H1 (cell line): ENCODE data around the gene C1QL1. TPM values are rescaled to one million over a fixed set of nuclear protein-coding genes. Genes with fewer than 3 reads are reported as not detected.

Experiments
- CTCF ChIA-PET: fragments of 300-600 bp; sonication (Branson Sonifier 250); formaldehyde crosslinking; loops from one replicate; lab custom pipeline; 2021; ENCODE audit not compliant: partially characterized antibody; lab: Charles Lee
- POLR2A ChIA-PET: fragments of 300-600 bp; sonication (Branson Sonifier 250); formaldehyde crosslinking; loops from one replicate; lab custom pipeline; 2021; ENCODE audit warnings: inconsistent platforms; ENCODE audit not compliant: partially characterized antibody; lab: Charles Lee
- DNase-seq, 2 experiments: peaks; one replicate each; pipeline versions ENCODE4 v3.0.0 to v3.0.0-alpha.2; 2010 to 2022; ENCODE audit warnings: low spot score in 2 of 2, low read depth in 1 of 2, mixed read lengths in 1 of 2
- FAIRE-seq: peaks from 2 replicates; lab custom pipeline; 2011; peaks lifted over from hg19 to GRCh38; lab: Jason Lieb, UNC
- H2AFZ ChIP-seq: 2 replicates; pipeline ENCODE4 v1.8.1; 2012; ENCODE audit warnings: low read length, inconsistent platforms
- H2AK5ac ChIP-seq: 2 replicates; pipeline ENCODE4 v1.6.1; 2013; ENCODE audit warnings: low read depth, low read length
- H2BK120ac ChIP-seq: replicated peaks from 2 replicates; pipeline ENCODE3; 2013; ENCODE audit warnings: low read depth, low read length, inconsistent platforms
- H2BK12ac ChIP-seq: 2 replicates; pipeline ENCODE4 v1.6.1; 2013; ENCODE audit warnings: low read depth, low read length
- H2BK15ac ChIP-seq: 2 replicates; pipeline ENCODE4 v1.6.1; 2013; ENCODE audit warnings: low read length
- H2BK20ac ChIP-seq: 2 replicates; pipeline ENCODE4 v1.6.1; 2013; ENCODE audit warnings: low read length
- H2BK5ac ChIP-seq: 2 replicates; pipeline ENCODE4 v1.6.1; 2013; ENCODE audit warnings: low read depth, low read length
- H3K14ac ChIP-seq: 2 replicates; pipeline ENCODE4 v1.6.1; 2013; ENCODE audit warnings: inconsistent platforms; ENCODE audit not compliant: insufficient read length
- H3K18ac ChIP-seq: 2 replicates; pipeline ENCODE4 v1.6.1; 2013; ENCODE audit warnings: low read length; ENCODE audit errors: extremely low read depth
- H3K23ac ChIP-seq: 2 replicates; pipeline ENCODE4 v1.6.1; 2013; ENCODE audit warnings: inconsistent platforms; ENCODE audit not compliant: insufficient read length
- H3K23me2 ChIP-seq: 2 replicates; pipeline ENCODE4 v1.6.1; 2013; ENCODE audit warnings: low read depth, low read length
- H3K27ac ChIP-seq: 2 replicates; pipeline ENCODE4 v1.6.1; 2011; ENCODE audit warnings: low read depth, low read length, inconsistent platforms
- H3K27me3 ChIP-seq, 4 experiments: replicated peaks in 1 of 4; 1 replicate in 1 of 4; 2 replicates in 3 of 4; pipeline versions ENCODE4 v1.6.1 to v1.8.1; 2011 to 2013; ENCODE audit warnings: low read length in 3 of 4, mild to moderate bottlenecking in 3 of 4, inconsistent platforms in 2 of 4, mixed read lengths in 2 of 4, moderate library complexity in 1 of 4; ENCODE audit not compliant: control insufficient read depth in 3 of 4, insufficient read depth in 3 of 4; ENCODE audit errors: extremely low read depth in 1 of 4
- H3K36me3 ChIP-seq, 4 experiments: 2 replicates each; pipeline versions ENCODE4 v1.6.1 to v1.8.1; 2011 to 2013; ENCODE audit warnings: mild to moderate bottlenecking in 4 of 4, low read length in 3 of 4, moderate library complexity in 2 of 4, control low read depth in 1 of 4, inconsistent platforms in 1 of 4; ENCODE audit not compliant: insufficient read depth in 4 of 4, control insufficient read depth in 2 of 4
- H3K4ac ChIP-seq: replicated peaks from 2 replicates; pipeline ENCODE3; 2013; ENCODE audit warnings: low read length, low read depth, mixed read lengths, inconsistent platforms; ENCODE audit not compliant: insufficient read length
- H3K4me1 ChIP-seq, 4 experiments: replicated peaks in 1 of 4; 1 replicate in 1 of 4; 2 replicates in 3 of 4; pipeline versions ENCODE4 v1.6.1 to v1.8.1; 2011 to 2013; ENCODE audit warnings: low read length in 3 of 4, inconsistent platforms in 2 of 4, mixed read lengths in 1 of 4; ENCODE audit not compliant: insufficient read depth in 4 of 4, control insufficient read depth in 3 of 4
- H3K4me2 ChIP-seq, 2 experiments: 2 replicates each; pipeline versions ENCODE4 v1.6.1 to v1.8.1; 2011 to 2013; ENCODE audit warnings: low read depth in 2 of 2, low read length in 2 of 2, control low read depth in 1 of 2, inconsistent platforms in 1 of 2, mild to moderate bottlenecking in 1 of 2; ENCODE audit not compliant: insufficient read depth in 1 of 2
- H3K4me3 ChIP-seq, 4 experiments: fragments of 200-600, 300-600 bp in 1 of 4; sonication (generic), shearing (Covaris generic), sonication (Bioruptor Twin) in 1 of 4; 2 replicates each; pipeline versions ENCODE4 v1.5.1 to v1.8.1; 2011 to 2016; ENCODE audit warnings: low read length in 4 of 4, low read depth in 3 of 4, control low read depth in 2 of 4, inconsistent platforms in 2 of 4, mild to moderate bottlenecking in 2 of 4, mixed read lengths in 1 of 4, moderate library complexity in 1 of 4; ENCODE audit not compliant: insufficient read depth in 2 of 4; ENCODE audit errors: extremely low read depth in 1 of 4
- H3K56ac ChIP-seq: replicated peaks from 2 replicates; pipeline ENCODE3; 2013; ENCODE audit warnings: low read depth, mild to moderate bottlenecking, mixed read lengths, low read length, inconsistent platforms; ENCODE audit not compliant: insufficient read length
- H3K79me1 ChIP-seq: 2 replicates; pipeline ENCODE4 v1.6.1; 2013; ENCODE audit warnings: low read depth, low read length, control low read depth
- H3K79me2 ChIP-seq, 2 experiments: 2 replicates each; pipeline versions ENCODE4 v1.6.1 to v1.8.1; 2012 to 2013; ENCODE audit warnings: low read length in 2 of 2, mild to moderate bottlenecking in 2 of 2, inconsistent platforms in 1 of 2; ENCODE audit not compliant: insufficient read depth in 2 of 2, control insufficient read depth in 1 of 2
- H3K9ac ChIP-seq, 4 experiments: replicated peaks in 1 of 4; 1 replicate in 1 of 4; 2 replicates in 3 of 4; pipeline versions ENCODE4 v1.6.1 to v1.8.1; 2011 to 2013; ENCODE audit warnings: low read depth in 3 of 4, low read length in 3 of 4, control low read depth in 2 of 4, mild to moderate bottlenecking in 2 of 4, moderate library complexity in 2 of 4, inconsistent platforms in 1 of 4; ENCODE audit errors: extremely low read depth in 1 of 4
- H3K9me3 ChIP-seq, 2 experiments: 2 replicates each; pipeline versions ENCODE4 v1.6.1 to v1.8.1; 2012 to 2013; ENCODE audit warnings: mild to moderate bottlenecking in 2 of 2, moderate library complexity in 2 of 2, control low read depth in 1 of 2, inconsistent platforms in 1 of 2, low read depth in 1 of 2, low read length in 1 of 2, mixed read lengths in 1 of 2; ENCODE audit not compliant: insufficient read depth in 2 of 2
- H4K20me1 ChIP-seq, 2 experiments: replicated peaks in 1 of 2; 2 replicates each; pipeline versions ENCODE3 to v1.8.1; 2011 to 2013; ENCODE audit warnings: inconsistent platforms in 2 of 2, low read length in 2 of 2, mild to moderate bottlenecking in 1 of 2; ENCODE audit not compliant: insufficient read depth in 2 of 2, control insufficient read depth in 1 of 2
- H4K5ac ChIP-seq: 2 replicates; pipeline ENCODE4 v1.6.1; 2013; ENCODE audit warnings: low read length, low read depth, mixed read lengths, inconsistent platforms; ENCODE audit not compliant: insufficient read length
- H4K8ac ChIP-seq: 2 replicates; pipeline ENCODE4 v1.8.0; 2013; ENCODE audit warnings: mild to moderate bottlenecking, moderate library complexity, low read length, inconsistent platforms; ENCODE audit not compliant: insufficient read depth; ENCODE audit errors: extremely low read depth
- H4K91ac ChIP-seq: replicated peaks from 2 replicates; pipeline ENCODE3; 2013; ENCODE audit warnings: low read length, mixed read lengths, inconsistent platforms; ENCODE audit not compliant: insufficient read length
- BCL11A ChIP-seq, 2 experiments: IDR thresholded peaks; one replicate each; pipeline ENCODE4 v1.6.1; 2011; ENCODE audit warnings: low read depth in 2 of 2, low read length in 2 of 2, mild to moderate bottlenecking in 2 of 2
- CEBPB ChIP-seq: IDR thresholded peaks from 2 replicates; pipeline ENCODE4 v1.6.1; 2012; ENCODE audit warnings: low read depth, low read length
- CTCF ChIP-seq, 3 experiments: IDR thresholded peaks; 1 replicate in 2 of 3; 2 replicates in 1 of 3; pipeline versions ENCODE4 v1.5.1 to v1.6.1; 2011; ENCODE audit warnings: low read length in 3 of 3, mild to moderate bottlenecking in 3 of 3, inconsistent platforms in 2 of 3, low read depth in 1 of 3, moderate library complexity in 1 of 3; ENCODE audit not compliant: insufficient read depth in 1 of 3; ENCODE audit errors: control extremely low read depth in 1 of 3
- HDAC6 ChIP-seq: IDR thresholded peaks from one replicate; pipeline ENCODE4 v1.7.1; 2012; ENCODE audit warnings: low read depth, mild to moderate bottlenecking, inconsistent platforms, low read length, moderate library complexity
- SIRT6 ChIP-seq: IDR thresholded peaks from one replicate; pipeline ENCODE4 v1.7.1; 2012; ENCODE audit warnings: low read length, inconsistent platforms
- SIX5 ChIP-seq: IDR thresholded peaks from 2 replicates; pipeline ENCODE4 v1.6.1; 2011; ENCODE audit warnings: mild to moderate bottlenecking, low read depth, low read length
- TBP ChIP-seq: IDR thresholded peaks from 2 replicates; pipeline ENCODE4 v1.6.1; 2011; ENCODE audit warnings: low read depth, low read length, improper control_type of control experiment
- WGBS, 2 experiments: shearing (Covaris generic) in 1 of 2; methylation state at CpG; one replicate each; pipeline versions ENCODE4 v1.1.6 to v1.1.7; 2013 to 2015; ENCODE audit warnings: low lambda C conversion rate in 2 of 2, mixed read lengths in 2 of 2, inconsistent platforms in 1 of 2, low coverage in 1 of 2, missing lambda C conversion rate in 1 of 2; ENCODE audit not compliant: insufficient replicate concordance in 2 of 2, insufficient coverage in 1 of 2, insufficient read length in 1 of 2; ENCODE audit errors: extremely low coverage in 1 of 2, missing lambda C conversion rate in 1 of 2; 5-methylcytosine and 5-hydroxymethylcytosine counted together
- polyA plus RNA-seq, 7 experiments: library from polyadenylated mRNA; depleted of rRNA in 3 of 7; stranded (reverse) in 5 of 7; unstranded in 2 of 7; fragments of >200 nt in 5 of 7; fragments of 200-250 nt in 2 of 7; gene quantifications; 1 replicate in 5 of 7; 2 replicates in 1 of 7; 4 replicates in 1 of 7; pipeline versions ENCODE4 v1.2.1 to v1.2.3, GENCODE V29; 2011 to 2013; ENCODE audit warnings: missing spikeins in 2 of 7, mixed read lengths in 2 of 7
- total RNA-seq: library from RNA; stranded (reverse); fragmentation: NEBNext Ultra II Directional; extraction: Animal tissue kit (Norgen Biotek cat#: 25700); gene quantifications from 2 replicates; pipeline ENCODE4 v1.2.1, GENCODE V29; 2021

Gene C1QL1
- total and polyA plus RNA-seq, 2 of the 8 experiments (the other 6 are each of a cell fraction or from before 2014, with no cell fraction given): 7.6 to 10.5 TPM

DNA sequence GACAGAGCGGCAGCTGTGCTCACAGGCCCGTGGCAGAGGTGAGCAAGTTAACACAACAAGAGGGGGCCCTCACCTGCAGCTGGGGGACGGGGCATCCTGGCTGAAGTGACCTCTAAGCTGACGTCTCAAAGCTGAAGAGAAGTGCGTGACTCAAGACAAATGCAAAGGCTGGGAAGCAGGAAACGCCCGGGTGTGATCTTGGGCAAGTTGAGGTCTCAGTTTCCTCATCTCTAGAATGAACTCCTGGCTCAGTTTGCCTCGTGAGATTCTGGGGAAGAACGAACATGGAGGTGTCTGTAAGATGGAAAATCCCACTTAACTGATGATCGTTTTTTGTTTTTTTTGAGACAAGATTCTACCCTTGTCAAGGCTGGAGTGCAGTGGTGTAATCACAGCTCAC, 40.1 kb upstream of the C1QL1 start:
- H3K9ac ChIP-seq: no peak overlapping the region
- H3K79me1 ChIP-seq: no peaks in the 10 kb centered on the region
- no peak overlapping the region for H3K14ac ChIP-seq
- H4K8ac ChIP-seq: no peak overlapping the region
- WGBS, 2 experiments: 75% methylated on average over 10 of the region's 10 CpGs; no CpG with 5 or more reads in 1 of the 2 experiments
- no peak overlapping the region for H3K23ac ChIP-seq
- H3K4ac ChIP-seq: no peak overlapping the region
- no peak overlapping the region for H2BK15ac ChIP-seq
- H2BK5ac ChIP-seq: no peak overlapping the region
- ChIA-PET POLR2A (interaction anchor here (3.1 kb wide), 1 partner anchor 11 kb away, joined by 11 read pairs; no protein-coding TSS in a partner anchor), CTCF (interaction anchor here (0.7 to 16.2 kb wide), 9 partner anchors 13 to 85 kb away, joined by 3 to 243 read pairs (median 4); no protein-coding TSS in a partner anchor)
- peak overlapping the region; percentile 68; the same call in 1 of the 2 replicates for H3K18ac ChIP-seq
- DNase-seq (no peak), FAIRE-seq (no peak)
- no peak overlapping the region for H4K5ac ChIP-seq
- H3K36me3 ChIP-seq: no peaks in the 10 kb centered on the region
- H2BK120ac ChIP-seq: no peak overlapping the region
- no peak overlapping the region for H3K4me3 ChIP-seq
- H3K27ac ChIP-seq: no peak overlapping the region
- peaks cover 5 to 18% (median 9%) of the 10 kb centered on the region in 4 experiments for H3K4me1 ChIP-seq
- no peak overlapping the region for H3K4me2 ChIP-seq
- H3K27me3 ChIP-seq: peaks cover 0 to 3% (median 0%) of the 10 kb centered on the region in 4 experiments; a peak in 2 of 7 replicates
- H4K91ac ChIP-seq: no peak overlapping the region
- H2BK20ac ChIP-seq: no peak overlapping the region
- no peaks in the 10 kb centered on the region for H3K9me3 ChIP-seq
- H3K56ac ChIP-seq: no peak overlapping the region
- H3K79me2 ChIP-seq: no peaks in the 10 kb centered on the region
- H4K20me1 ChIP-seq: no peaks in the 10 kb centered on the region
- TF ChIP-seq BCL11A (IDR thresholded peaks at IDR 0.05; ENCODE audit: low read depth in 2 of 2, low read length in 2 of 2): no peak
- TF ChIP-seq SIX5: no peak
- no peak for TF ChIP-seq CTCF (IDR thresholded peaks at IDR 0.05; ENCODE audit: control extremely low read depth in 1 of 3, insufficient read depth in 1 of 3, low read depth in 1 of 3, low read length in 3 of 3)
- TF ChIP-seq SIRT6: no peak
- no peak for TF ChIP-seq CEBPB
- TF ChIP-seq TBP: no peak
- TF ChIP-seq HDAC6: no peak
- 0 out of 2 replicates have a peak overlapping the region, but pooled peaks have one; percentile 72 for H2AFZ ChIP-seq
- H3K23me2 ChIP-seq: no peaks in the 10 kb centered on the region
- peak overlapping the region; percentile 39; the same call in 1 of the 2 replicates for H2BK12ac ChIP-seq
- H2AK5ac ChIP-seq: no peak overlapping the region
